Mucosa of descending colon (tissue), 3 donors: Measurements from ENCODE around the gene DLGAP1. TPM values are rescaled to one million over a fixed set of nuclear protein-coding genes. Genes with fewer than 3 reads are reported as not detected.

Source experiments
- ATAC-seq: fragments of 200-7000 bp; cut with Tn5 transposase; one replicate; pipeline ENCODE4 v1.9.1; 2020; ENCODE audit warnings: mild to moderate bottlenecking, moderate library complexity
- DNase-seq, 3 donors: peaks; one replicate each; pipeline ENCODE4 v3.0.0-alpha.2; 2020
- H3K36me3 ChIP-seq: fragments of 200-600 bp; one replicate; pipeline ENCODE4 v1.8.0; 2021; ENCODE audit warnings: low read depth, mild to moderate bottlenecking
- H3K4me1 ChIP-seq: fragments of 200-600 bp; one replicate; pipeline ENCODE4 v1.8.0; 2021; ENCODE audit warnings: low read depth, mild to moderate bottlenecking
- H3K4me3 ChIP-seq: fragments of 200-600 bp; one replicate; pipeline ENCODE4 v1.8.0; 2021; ENCODE audit warnings: mild to moderate bottlenecking
- H3K9me3 ChIP-seq: fragments of 200-600 bp; one replicate; pipeline ENCODE4 v1.8.0; 2021; ENCODE audit warnings: mild to moderate bottlenecking
- intact Hi-C, 2 donors: fragments of 100-400 bp; cut with DNase I in 1 of 2; cut with micrococcal nuclease in 1 of 2; formaldehyde crosslinking; loops; one replicate each; pipeline versions ENCODE4 v1.11.0 to v1.11.1; 2022; cut with DNase I, micrococcal nuclease
- microRNA-seq: library from miRNA; unstranded; fragments of <30 nt; microRNA quantifications from one replicate; pipeline ENCODE4, GENCODE V29; 2019
- total RNA-seq, 3 donors: library from RNA; stranded (reverse); fragmentation: NEBNext Ultra II Directional in 2 of 3; extraction: Animal tissue kit (Norgen Biotek cat#: 25700) in 2 of 3; gene quantifications; one replicate each; pipeline versions ENCODE4 v1.2.1 to v1.2.4, GENCODE V29; 2021 to 2023
- TF ChIP-seq, protein P1 (sequence below): fragments of 200-600 bp; IDR thresholded peaks from one replicate; pipeline ENCODE4 v1.8.0; 2022; ENCODE audit warnings: antibody characterized with exemption, mild to moderate bottlenecking
- donor health status: DM: no; HTN: no; CAD: no; lungs with moderate emphysema.
- donor health status: DM: no; HTN: no; CAD: no.
- donor health status: DM: no; HTN: yes; CAD: no.

DLGAP1 gene
- total RNA-seq, 3 donors from 2014 or later = 0.46 to 6.8 (median 4.1) TPM

DNA sequence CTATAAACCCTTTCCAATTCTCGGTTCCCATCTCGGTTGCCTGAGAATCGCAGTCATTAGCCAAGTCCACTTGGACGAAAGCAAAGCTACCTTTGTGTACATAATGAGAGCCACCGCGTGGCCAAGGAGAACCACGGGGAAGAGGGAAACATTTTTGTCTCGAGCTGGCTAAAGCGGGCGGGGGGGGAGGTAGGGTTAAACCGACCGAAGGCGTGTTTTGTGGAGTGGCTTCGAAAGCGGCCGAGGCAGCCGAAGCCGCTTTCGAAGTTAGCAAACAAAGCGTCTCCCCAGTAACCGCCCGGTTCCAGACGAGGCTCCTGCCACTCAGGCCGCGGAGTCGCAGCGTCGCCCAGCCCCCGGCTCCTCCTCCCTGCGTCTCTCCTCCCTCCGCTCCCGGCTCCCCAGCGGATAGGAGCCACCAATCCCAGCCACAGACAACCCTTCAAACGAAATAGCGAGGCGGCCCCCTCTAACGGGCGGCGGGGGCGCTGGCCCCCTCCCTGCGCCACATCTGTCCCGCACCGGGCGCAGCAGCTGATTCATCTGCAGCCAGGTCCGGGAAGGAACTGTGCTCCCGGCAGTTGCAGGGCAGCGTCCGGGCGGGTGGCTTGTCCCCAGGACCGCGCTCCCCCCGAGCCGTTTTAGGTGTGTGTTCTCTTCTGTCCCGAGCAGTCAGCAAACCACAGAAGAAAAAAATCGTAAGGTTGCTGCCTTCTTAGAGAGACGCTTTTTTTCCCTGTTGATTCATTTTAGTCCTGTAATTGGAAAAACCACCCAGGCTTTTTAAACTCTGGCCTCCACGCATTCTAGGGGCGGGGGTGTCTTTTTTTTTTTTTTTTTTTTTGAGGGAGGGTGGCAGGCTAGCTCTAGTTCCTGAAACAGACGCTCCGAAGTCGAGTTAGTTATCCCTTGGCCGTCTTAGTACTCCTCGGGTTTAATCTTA lies 1006.9 kb downstream of the DLGAP1 start:
- DNase-seq (peak; percentile 93 to 97 (median 96)), ATAC-seq (peak; percentile 79)
- peaks cover 6% of the 10 kb centered on the region for H3K4me1 ChIP-seq
- no peaks in the 10 kb centered on the region for H3K9me3 ChIP-seq
- intact Hi-C loops = loop anchor here in 1 of 2 donors (5.0 kb wide), 1 partner anchor 149 kb away; no protein-coding TSS in a partner anchor
- H3K4me3 ChIP-seq = peak overlapping the region; percentile 85
- no peaks in the 10 kb centered on the region for H3K36me3 ChIP-seq
- TF ChIP-seq, protein P1, sequence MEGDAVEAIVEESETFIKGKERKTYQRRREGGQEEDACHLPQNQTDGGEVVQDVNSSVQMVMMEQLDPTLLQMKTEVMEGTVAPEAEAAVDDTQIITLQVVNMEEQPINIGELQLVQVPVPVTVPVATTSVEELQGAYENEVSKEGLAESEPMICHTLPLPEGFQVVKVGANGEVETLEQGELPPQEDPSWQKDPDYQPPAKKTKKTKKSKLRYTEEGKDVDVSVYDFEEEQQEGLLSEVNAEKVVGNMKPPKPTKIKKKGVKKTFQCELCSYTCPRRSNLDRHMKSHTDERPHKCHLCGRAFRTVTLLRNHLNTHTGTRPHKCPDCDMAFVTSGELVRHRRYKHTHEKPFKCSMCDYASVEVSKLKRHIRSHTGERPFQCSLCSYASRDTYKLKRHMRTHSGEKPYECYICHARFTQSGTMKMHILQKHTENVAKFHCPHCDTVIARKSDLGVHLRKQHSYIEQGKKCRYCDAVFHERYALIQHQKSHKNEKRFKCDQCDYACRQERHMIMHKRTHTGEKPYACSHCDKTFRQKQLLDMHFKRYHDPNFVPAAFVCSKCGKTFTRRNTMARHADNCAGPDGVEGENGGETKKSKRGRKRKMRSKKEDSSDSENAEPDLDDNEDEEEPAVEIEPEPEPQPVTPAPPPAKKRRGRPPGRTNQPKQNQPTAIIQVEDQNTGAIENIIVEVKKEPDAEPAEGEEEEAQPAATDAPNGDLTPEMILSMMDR = no peak

DNA sequence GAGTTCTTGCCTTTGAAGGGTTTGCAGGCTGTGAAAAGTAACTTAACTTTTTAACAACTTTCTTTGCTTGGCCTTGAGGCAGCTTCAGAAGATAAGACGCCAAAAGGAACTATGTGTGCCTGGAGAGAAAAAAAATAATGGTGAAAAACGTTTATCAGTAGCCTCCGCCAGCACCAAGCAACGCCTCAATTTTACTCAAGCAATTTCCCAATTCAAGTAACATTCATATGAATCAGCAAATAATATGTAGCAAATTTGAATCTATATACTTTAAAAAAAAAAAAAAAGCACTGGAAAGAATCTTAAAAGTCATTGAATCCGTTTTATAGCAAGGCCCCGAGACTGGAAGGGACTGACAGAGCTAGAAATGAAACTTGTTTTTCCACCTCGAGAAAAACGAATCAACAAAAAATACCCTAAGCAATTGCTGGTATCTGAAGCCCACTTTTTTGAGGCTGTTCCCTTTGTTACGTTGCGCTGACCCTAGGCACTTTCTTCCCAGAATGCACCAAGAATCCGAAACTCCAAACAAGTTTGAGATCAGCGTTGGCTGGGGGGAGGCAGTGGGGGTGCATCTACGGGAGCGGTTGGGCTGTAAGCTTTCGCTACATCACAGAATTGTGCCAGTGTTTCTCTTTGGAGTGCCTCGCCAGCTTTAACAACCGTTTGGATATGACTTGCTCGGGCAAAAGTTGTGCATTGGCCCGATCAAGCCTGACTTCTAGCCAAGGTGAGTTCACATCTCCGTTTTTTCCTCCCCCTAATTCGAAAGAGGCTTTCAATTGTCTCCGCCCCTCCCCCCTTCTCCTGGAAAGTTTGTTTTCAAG lies 1007.8 kb downstream of the DLGAP1 start:
- peak in 2 of 3 donors; percentile 68 to 74 for DNase-seq

More for the DNA sequence above, 1007.8 kb downstream of the DLGAP1 start:
- H3K36me3 ChIP-seq = no peaks in the 10 kb centered on the region
- TF ChIP-seq, protein P1 = no peak
- intact Hi-C loops = loop anchor here in 1 of 2 donors (5.0 kb wide), 1 partner anchor 150 kb away; no protein-coding TSS in a partner anchor
- peaks cover 6% of the 10 kb centered on the region for H3K4me1 ChIP-seq
- no peaks in the 10 kb centered on the region for H3K9me3 ChIP-seq
- peak overlapping the region; percentile 85 for H3K4me3 ChIP-seq
- ATAC-seq = no peak

Small RNAs within 50 kb of the gene (microRNA-seq; reads per million reads assigned to microRNA genes)
- gene MIR6718 = not detected
